ENCODE measurements around the gene MARVELD1.

The MARVELD1 gene

GRCh38 chr10:97698072-97698655 lies 15.4 kb upstream of the MARVELD1 start:
- DNase-seq, result peak in 1 of 2 experiments; percentile 12

- peak in 1 of 2 experiments; percentile 65 for DNase-seq
Observed at GRCh38 chr10:97701438-97702069, 12.0 kb upstream of the MARVELD1 start.

DNA sequence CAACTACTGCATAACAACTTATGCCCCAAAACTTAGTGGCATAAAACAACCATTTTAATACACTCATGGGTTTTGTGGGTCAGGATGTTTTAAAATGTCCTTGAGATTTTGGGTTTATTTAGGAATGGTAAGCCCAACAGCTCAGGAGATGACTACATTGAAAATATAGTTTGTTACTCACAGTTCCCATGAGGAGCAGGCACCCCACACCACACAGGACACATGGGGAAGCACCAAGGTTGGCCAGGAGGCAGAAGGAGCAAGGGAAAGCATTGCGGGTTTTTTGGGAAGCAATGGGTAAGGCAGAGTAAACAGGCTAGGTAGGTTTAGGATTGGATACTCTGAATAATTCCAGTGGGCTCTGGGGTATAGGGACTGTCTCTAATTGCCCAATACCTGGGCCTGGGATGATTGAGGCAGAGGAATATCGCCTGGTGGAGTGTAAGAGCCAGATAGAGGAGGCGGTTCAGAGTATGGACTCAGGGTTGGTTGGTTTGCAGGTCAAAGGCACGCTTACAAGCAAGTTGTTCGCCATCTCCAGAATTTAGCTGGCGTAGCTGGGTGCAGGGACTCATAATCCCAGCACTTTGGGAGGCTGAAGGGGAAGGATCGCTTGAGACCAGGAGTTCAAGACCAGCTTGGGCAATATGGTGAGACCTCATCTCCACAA lies 10.0 kb upstream of the MARVELD1 start:
- DNase-seq, result no peak

DNA sequence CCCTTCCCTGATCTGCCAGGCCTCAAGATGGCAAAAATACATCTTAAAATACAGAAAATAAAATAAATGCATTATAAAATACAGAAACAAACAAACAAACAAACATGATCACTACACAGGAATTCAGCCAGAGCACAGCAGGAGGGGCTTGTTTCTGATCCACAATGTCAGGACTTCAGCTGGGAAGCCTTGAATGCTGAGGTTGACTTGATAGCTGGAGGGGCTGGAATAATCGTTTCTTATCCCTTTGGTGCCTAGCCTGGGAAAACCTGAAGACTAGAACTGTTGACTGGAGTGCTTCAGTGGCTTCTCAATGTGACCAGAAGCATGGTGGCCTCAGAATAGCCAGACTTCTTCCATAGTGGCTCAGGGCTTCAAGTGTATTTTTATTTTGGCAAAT lies 9.2 kb upstream of the MARVELD1 start:
- no peak for DNase-seq

DNA sequence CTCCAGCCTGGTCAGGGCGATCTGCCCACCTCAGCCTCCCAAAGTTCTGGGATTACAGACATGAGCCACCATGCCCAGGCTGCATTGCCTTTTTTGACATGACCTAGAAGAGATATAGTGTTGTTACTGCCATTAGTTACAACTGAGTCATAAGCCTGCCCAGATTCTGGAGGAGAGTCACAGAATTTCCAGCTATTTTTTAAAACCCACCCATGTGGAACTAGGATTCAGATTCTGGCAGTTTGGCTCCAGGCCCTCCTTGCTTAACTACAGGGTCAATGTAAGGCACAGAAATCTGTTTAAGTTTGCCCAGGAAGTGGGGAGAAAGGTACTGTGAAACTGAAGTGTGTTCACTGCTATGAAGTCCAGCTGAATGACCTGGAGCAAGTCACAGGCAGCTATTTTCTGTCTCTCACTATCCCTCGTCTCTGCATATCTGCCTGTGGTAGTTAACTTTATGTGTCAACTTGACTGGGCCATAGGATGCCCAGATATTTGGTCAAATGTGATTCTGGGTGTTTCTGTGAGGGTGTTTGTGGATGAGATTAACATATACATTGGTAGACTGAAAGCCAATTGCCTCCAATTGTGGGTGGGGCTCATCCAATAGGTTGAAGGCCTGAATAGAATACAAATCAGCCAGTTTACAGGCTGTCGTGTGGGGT lies 8.4 kb upstream of the MARVELD1 start:
- no peak for DNase-seq

GRCh38 chr10:97707134-97707861 lies 6.2 kb upstream of the MARVELD1 start:
- DNase-seq, result no peak

- no peak for DNase-seq
Observed at GRCh38 chr10:97708167-97708566, 5.4 kb upstream of the MARVELD1 start.

- DNase-seq, result no peak
Observed at GRCh38 chr10:97708976-97709946, 4.3 kb upstream of the MARVELD1 start.

- DNase-seq, result no peak
Observed at GRCh38 chr10:97711640-97712572, 1.6 kb upstream of the MARVELD1 start.

GRCh38 chr10:97713826-97714400 lies 383 bp downstream of the MARVELD1 start:
- peak in 1 of 2 experiments; percentile 19 for DNase-seq

- peak in 1 of 2 experiments; percentile 22 for DNase-seq
Observed at GRCh38 chr10:97714401-97715258, 1.1 kb downstream of the MARVELD1 start.

DNA sequence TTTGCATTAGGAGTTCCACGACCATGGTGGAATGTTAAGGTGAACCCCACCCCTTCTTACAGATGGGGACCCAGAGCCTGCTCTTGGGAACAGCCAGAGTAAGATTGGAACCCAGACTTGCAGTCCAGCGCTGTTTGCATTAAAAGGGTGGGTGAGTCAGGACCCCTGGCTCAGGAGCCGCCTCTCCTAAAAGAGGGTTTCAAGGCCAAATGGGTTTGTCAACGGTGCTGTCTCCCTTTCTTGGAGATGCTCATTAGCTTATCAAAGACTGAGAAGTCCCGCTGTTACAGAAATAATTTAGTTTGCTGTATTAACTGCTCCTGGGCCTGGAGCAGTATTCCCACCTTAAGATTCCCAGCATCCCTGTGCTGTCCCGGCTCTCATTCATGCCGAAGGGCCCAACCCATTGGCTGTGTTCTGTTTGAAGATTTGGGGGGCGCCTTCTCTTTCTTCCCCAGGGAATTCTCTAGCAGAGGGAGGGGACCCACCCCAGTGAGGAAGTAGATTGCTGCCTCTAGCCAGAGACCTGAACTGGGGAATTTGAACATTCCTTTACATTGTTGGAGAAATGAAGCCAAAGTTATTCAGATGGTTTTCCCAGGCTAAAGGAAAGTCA lies 1.8 kb downstream of the MARVELD1 start:
- DNase-seq, result no peak

DNA sequence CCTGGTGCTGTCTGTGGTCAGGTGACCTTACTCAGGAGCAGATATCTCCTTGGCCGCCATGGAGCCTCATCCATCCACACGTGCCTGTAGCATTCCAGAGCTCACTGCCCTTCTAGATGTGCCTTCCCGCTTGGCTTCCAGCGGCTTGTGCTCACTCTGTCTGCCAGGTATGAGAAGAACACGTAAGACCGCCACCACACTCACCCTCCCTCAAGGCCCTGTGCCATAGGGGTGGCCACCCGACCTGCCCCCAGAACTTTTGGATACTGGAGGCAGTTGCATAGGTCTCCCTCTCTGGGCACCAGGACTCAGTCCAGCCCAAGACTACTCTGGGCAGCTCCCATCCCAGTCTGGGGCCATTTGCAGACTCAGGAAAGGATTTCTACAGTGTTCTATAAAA lies 4.1 kb downstream of the MARVELD1 start:
- DNase-seq, result no peak

DNA sequence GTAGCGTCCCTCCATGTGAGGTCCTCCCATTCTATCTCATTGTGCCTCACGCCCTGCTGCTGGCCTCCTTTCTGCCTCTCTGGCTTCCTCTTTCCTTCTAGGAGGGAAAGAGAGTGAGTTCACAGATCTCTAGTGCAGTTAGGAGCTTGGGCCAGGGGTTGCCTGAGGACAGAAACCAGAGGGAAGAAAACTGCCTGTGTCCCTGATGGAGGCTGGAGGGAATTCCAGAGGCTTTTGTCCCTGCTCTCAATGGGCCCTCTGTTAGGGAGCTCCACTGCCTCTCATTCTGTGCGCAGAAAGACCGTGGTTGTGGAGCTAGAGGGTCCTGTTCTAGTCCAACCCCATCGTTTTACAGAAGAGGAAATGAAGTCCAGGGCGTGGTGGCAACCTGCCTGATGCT lies 4.6 kb downstream of the MARVELD1 start:
- DNase-seq, result no peak

- no peak for DNase-seq
Observed at GRCh38 chr10:97718659-97719142, 5.2 kb downstream of the MARVELD1 start.

GRCh38 chr10:97719602-97720001 lies 6.1 kb downstream of the MARVELD1 start:
- no peak for DNase-seq

GRCh38 chr10:97721871-97722780 lies 8.6 kb downstream of the MARVELD1 start:
- DNase-seq, result no peak

DNA sequence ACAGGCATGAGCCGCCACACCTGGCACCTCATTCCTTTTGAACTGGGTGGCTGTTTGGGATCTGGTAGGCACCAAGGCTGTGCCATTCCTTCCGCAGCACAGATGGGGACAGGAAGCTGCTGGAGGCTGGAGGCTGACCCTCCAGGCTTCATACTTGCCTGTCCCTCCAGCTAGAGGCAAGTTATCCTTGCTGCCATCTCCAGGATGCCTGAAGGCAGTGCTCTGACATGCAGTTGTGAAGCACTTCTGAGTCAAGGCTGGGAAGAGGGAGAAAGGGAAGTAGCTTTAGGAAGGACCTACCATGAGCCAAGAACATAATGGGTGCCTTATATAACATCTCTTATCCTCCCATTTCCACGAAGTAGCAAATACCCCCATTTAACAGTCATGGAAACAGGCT lies 9.5 kb downstream of the MARVELD1 start:
- no peak for DNase-seq

All from NCI-H446 (cell line).